NCI-H226 (cell line): ENCODE data around the gene MCM9.
"Not testable (repeated sequence)": the region's sequence is repeated elsewhere in the genome, so short reads cannot be mapped to it uniquely, and the experiment has no call there.

Experiments
- DNase-seq: peaks from one replicate; pipeline ENCODE4 v3.0.0-alpha.2; 2015

The MCM9 gene

GRCh38 chr6:118892355-118892991, 42.5 kb downstream of the MCM9 start:
- no peak for DNase-seq

- DNase-seq = peak; percentile 12
Measured at GRCh38 chr6:118890997-118891790, 43.8 kb downstream of the MCM9 start.

DNA sequence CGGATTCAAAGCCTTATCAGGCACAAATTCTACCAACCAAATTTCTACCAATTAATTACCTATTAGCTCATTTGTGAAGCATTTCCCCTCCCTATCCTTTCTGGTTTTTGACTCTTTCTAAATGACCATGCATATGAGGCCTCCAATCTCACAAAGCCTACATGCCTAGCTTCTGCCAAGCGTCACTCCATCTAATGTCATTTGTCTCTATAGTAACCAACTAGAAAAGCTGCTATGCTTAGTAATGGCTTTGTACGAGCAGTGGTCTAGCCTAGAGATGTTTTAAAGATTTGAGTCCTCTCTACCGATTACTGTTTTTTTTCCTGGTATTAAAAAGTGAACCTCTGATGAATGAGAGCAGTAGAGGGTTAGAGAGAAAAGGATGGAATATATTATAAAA, 45.8 kb downstream of the MCM9 start:
- DNase-seq = no peak

- no peak for DNase-seq
Measured at GRCh38 chr6:118886641-118887040, 48.3 kb downstream of the MCM9 start.

- no peak for DNase-seq
Measured at GRCh38 chr6:118882314-118882905, 52.5 kb downstream of the MCM9 start.

GRCh38 chr6:118881440-118882313, 53.3 kb downstream of the MCM9 start:
- DNase-seq = no peak

- DNase-seq = no peak
Measured at GRCh38 chr6:118877806-118878205, 57.2 kb downstream of the MCM9 start.

- DNase-seq = no peak
Measured at GRCh38 chr6:118876814-118877213, 58.1 kb downstream of the MCM9 start.

GRCh38 chr6:118876198-118876597, 58.8 kb downstream of the MCM9 start:
- no peak for DNase-seq

- no peak for DNase-seq
Measured at GRCh38 chr6:118875672-118876071, 59.3 kb downstream of the MCM9 start.

DNA sequence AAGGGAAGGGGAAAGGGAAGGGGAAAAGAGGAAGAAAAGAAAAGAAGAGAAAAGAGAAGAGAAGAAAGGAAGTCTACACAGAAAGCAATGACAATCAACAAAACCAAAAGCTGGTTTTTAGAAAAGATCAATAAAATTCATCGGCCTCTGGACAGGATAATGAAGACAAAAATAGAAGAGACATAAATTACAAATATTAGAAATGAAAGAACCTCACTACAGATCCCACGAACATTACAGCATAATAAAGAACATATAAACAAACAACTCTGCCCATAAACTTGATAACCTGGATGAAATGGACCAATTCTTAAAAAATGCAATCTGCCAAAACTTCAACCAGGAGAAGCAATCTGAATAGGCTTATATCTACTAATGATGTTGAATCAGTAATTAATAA, 61.7 kb downstream of the MCM9 start:
- no peak for DNase-seq

DNA sequence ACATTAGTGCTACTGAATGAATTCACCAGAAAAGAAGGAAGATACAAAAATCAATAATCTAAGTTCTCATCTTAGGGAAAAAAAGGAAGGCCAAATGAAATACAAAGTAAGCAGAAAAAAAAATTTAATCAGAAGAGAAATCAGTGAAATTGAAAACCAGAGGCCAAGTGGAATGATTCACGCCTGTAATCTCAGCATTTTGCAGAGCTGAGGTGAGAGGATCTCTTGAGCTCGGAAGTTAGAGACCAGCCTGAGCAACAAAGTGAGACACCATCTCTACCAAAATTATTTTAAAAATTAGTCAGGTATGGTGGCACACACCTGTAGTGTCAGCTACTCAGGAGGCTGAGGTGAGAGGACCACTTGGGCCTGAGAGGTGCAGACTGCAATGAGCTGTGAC, 62.2 kb downstream of the MCM9 start:
- DNase-seq = no peak

- no peak for DNase-seq
Measured at GRCh38 chr6:118872318-118872717, 62.6 kb downstream of the MCM9 start.

- no peak for DNase-seq
Measured at GRCh38 chr6:118871331-118871730, 63.6 kb downstream of the MCM9 start.

DNA sequence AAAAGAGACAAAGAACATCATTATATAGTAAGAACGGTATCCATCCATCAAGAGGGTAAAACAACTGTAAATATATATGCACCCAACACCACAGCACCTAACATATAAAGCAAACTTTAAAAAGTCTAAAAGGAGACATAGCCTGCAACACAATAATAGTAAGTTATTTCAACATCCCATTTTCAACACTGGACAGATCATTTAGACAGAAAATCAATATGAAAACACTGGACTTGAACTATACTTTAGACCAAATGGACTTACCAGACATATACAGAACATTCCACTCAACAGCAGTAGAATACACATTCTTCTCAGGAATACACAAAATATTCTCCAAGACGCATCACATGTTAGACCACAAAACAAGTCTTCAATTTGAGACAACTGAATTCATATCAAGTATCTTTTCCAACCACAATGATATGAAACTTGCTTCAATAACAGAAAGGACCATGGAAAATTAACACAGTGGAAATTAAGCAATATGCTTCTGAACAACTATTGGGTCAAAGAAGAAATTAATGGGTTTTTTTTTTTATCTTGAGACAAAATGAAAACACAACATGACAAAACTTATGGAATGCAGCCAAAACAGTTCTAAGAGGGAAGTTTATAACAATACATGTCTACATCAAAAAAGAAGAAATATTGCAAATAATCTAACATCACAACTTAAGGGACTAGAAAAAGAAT, 64.9 kb downstream of the MCM9 start:
- peak; percentile 3 for DNase-seq

- peak; percentile 17 for DNase-seq
Measured at GRCh38 chr6:118869350-118869749, 65.6 kb downstream of the MCM9 start.

DNA sequence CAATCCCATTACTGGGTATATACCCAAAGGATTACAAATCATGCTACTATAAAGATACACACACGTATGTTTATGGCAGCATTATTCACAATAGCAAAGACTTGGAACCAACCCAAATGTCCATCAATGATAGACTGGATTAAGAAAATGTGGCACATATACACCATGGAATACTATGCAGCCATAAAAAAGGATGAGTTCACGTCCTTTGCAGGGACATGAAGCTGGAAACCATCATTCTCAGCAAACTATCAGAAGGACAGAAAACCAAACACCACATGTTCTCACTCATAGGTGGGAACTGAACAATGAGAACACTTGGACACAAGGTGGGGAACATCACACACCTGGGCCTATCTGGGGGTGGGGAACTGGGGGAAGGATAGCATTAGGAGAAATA, 66.1 kb downstream of the MCM9 start:
- not testable (repeated sequence) for DNase-seq

- no peak for DNase-seq
Measured at GRCh38 chr6:118867181-118867580, 67.8 kb downstream of the MCM9 start.

GRCh38 chr6:118865100-118865391, 69.9 kb downstream of the MCM9 start:
- DNase-seq = no peak

GRCh38 chr6:118864341-118865099, 70.4 kb downstream of the MCM9 start:
- no peak for DNase-seq

DNA sequence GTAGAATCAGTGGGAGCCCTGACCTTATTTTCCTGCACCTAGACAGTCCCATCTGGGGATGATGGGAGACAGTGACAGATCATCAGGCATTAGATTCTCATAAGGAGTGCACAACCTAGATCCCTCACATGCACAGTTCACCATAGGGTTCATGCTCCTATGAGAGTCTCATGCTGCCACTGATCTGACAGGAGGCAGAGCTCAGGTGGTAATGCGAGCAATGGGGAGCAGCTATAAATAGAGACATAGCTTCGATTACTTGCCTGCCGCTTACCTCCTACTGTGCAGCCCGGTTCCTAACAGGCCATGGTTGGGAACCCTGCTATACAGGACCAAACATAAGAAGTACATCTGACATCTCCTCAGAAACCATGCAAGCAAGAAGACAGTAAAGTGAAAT, 72.5 kb downstream of the MCM9 start:
- no peak for DNase-seq

DNA sequence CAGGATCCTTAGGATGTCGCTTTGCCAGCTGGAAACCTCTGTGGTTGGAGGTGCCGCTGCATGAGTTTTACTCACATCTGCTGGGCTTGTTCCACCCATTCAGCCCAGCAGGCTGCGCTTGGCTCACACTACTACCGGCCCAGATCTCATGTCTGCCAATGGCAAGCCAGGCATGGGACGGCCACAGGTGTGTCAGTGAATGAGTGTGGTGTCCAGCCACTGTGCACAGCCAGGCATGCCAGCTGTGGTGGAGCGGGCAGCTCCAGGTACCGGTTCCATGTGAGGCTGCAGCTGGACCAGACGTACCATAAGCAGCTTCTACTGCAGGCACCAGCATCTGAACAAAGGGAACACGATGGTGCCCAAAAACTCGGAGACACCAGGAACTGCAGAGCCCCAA, 74.1 kb downstream of the MCM9 start:
- no peak for DNase-seq
